ENCODE data around the gene ELOVL1.

ELOVL1 gene

DNA sequence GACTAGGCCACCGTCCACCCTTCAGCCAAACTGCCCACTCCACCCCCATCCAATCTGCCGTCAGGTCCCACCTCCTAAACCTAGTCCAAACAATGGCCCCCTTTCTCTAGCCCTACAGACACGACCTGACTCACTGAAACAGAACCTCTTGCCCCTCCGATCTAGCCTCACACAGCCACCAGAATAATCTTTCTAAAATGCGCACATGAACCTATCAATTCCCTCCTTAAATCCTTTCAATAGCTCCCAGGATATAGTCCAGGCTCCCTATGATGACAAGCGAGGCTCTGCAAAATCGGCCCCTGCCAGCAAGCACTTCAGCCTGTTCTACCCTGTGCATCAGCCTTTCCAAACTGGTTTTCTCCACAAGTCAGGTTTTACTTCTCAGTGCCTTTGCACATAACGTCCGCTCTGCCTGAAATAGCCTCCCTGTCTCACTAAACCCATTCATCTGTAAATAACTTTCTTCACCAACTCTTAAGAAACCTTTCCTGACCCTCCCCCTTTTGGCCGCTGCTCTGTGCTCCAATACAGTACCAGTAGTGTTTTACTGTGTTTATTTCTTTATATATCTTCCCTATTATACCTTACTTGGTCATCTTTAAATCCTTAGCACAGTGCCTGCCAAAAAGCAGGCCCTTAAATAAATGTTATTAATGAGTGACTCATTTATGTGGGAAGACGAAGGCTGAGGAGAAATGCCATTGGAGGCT is 18.1 kb downstream of the ELOVL1 start:
- Histone ChIP-seq H3K4me2 (ENCODE audit: low read length) (peak overlapping the region; percentile 90), H3K9me3 (ENCODE audit: control insufficient read depth, low read length) (no peaks in the 10 kb centered on the region), H3K27me3 (ENCODE audit: control insufficient read depth, insufficient read depth, low read length) (no peaks in the 10 kb centered on the region), H2AFZ (peak overlapping the region; percentile 94), H3K4me3 (ENCODE audit: low read depth, low read length) (peak overlapping the region; percentile 56), H3K36me3 (ENCODE audit: control insufficient read depth, insufficient read depth, low read length) (no peaks in the 10 kb centered on the region), H3K4me1 (peaks cover 3% of the 10 kb centered on the region), H3K27ac (peak overlapping the region; percentile 96), H3K79me2 (no peaks in the 10 kb centered on the region), H3K9ac (no peak overlapping the region)
- TF ChIP-seq, protein P1, sequence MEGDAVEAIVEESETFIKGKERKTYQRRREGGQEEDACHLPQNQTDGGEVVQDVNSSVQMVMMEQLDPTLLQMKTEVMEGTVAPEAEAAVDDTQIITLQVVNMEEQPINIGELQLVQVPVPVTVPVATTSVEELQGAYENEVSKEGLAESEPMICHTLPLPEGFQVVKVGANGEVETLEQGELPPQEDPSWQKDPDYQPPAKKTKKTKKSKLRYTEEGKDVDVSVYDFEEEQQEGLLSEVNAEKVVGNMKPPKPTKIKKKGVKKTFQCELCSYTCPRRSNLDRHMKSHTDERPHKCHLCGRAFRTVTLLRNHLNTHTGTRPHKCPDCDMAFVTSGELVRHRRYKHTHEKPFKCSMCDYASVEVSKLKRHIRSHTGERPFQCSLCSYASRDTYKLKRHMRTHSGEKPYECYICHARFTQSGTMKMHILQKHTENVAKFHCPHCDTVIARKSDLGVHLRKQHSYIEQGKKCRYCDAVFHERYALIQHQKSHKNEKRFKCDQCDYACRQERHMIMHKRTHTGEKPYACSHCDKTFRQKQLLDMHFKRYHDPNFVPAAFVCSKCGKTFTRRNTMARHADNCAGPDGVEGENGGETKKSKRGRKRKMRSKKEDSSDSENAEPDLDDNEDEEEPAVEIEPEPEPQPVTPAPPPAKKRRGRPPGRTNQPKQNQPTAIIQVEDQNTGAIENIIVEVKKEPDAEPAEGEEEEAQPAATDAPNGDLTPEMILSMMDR (IDR thresholded peaks at IDR 0.05) = no peak

DNA sequence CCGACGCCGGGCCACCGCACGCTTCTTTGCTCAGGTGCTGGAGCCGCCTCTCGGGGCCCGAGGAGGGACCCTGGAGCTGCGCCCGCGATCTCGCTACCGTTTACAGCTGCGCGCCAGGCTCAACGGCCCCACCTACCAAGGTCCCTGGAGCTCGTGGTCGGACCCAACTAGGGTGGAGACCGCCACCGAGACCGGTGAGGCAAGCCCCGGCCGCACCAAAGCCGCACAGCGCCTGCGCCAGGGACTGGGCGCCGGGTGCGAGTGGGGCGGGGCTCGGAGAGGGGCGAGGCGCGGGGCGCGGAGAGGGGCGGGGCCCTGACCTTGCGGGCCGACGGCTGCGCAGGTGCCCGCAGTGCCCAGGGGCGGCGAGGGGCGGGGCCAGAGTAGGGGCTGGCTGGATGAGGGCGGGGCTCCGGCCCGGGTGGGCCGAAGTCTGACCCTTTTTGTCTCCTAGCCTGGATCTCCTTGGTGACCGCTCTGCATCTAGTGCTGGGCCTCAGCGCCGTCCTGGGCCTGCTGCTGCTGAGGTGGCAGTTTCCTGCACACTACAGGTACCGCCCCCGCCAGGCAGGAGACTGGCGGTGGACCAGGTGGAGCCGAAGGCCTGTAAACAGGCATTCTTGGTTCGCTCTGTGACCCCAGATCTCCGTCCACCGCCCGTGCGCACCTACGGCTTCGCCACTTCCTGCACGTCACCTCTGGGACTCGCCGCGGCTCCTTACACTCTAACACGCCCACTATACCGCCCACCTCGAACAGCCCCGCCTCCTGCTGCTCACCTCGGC is 18.8 kb downstream of the ELOVL1 start:
- Histone ChIP-seq H3K79me2 (no peaks in the 10 kb centered on the region), H3K4me2 (ENCODE audit: low read length) (peak overlapping the region; percentile 90), H3K27me3 (ENCODE audit: control insufficient read depth, insufficient read depth, low read length) (no peaks in the 10 kb centered on the region), H3K9me3 (ENCODE audit: control insufficient read depth, low read length) (no peaks in the 10 kb centered on the region), H3K4me1 (peaks cover 3% of the 10 kb centered on the region), H3K9ac (no peak overlapping the region), H3K27ac (peak overlapping the region; percentile 96), H3K36me3 (ENCODE audit: control insufficient read depth, insufficient read depth, low read length) (no peaks in the 10 kb centered on the region), H3K4me3 (ENCODE audit: low read depth, low read length) (peak overlapping the region; percentile 56), H2AFZ (peak overlapping the region; percentile 94)
- TF ChIP-seq, protein P1 (IDR thresholded peaks at IDR 0.05) = no peak

DNA sequence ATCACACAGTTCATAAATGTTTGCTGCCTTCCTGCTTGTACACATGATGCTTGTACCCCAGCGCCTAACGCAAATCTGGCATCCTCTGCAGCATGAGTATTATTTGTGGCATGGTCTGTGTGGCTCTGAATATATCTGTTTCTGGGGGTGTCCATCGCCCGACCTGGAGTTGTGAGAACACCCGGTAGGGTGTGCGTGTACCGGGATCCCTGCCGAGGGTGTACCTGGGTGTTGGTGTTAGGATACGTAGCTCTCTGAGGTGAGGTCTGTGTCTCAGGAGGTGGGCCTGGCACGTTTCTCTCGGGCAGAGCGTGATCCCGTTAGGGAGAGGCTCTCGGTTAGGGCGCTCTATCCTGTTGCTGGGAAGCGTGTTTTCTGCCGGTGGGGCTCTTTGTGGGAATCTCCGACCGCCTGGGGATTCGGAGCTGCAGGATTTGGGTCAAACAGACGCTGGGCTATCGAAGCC is 19.4 kb downstream of the ELOVL1 start:
- Histone ChIP-seq H3K36me3 (ENCODE audit: control insufficient read depth, insufficient read depth, low read length) (no peaks in the 10 kb centered on the region), H3K9me3 (ENCODE audit: control insufficient read depth, low read length) (no peaks in the 10 kb centered on the region), H3K9ac (no peak overlapping the region), H2AFZ (peak overlapping the region; percentile 94), H3K4me2 (ENCODE audit: low read length) (peak overlapping the region; percentile 90), H3K79me2 (no peaks in the 10 kb centered on the region), H3K27ac (peak overlapping the region; percentile 96), H3K4me3 (ENCODE audit: low read depth, low read length) (peak overlapping the region; percentile 56), H3K4me1 (peaks cover 3% of the 10 kb centered on the region), H3K27me3 (ENCODE audit: control insufficient read depth, insufficient read depth, low read length) (no peaks in the 10 kb centered on the region)
- TF ChIP-seq, protein P1 (IDR thresholded peaks at IDR 0.05) = no peak

DNA sequence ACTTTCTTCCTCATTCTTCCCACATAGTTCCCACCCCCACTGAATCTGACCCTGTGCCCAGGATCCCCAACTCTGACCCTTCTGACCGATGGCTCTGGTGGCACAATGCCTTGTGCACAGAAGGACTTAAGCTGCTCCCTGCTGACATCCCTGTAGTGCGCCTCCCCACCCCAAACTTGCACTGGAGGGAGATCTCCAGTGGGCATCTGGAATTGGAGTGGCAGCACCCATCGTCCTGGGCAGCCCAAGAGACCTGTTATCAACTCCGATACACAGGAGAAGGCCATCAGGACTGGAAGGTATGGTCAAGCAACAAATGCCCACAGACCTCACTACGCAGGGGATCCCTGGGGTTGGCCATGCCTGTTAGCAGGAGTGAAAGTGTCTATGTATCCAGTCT is 21.2 kb downstream of the ELOVL1 start:
- no peak overlapping the region for H3K9ac ChIP-seq
- no peak overlapping the region for H3K4me3 ChIP-seq (ENCODE audit: low read depth, low read length)
- peaks cover 3% of the 10 kb centered on the region for H3K4me1 ChIP-seq
- no peaks in the 10 kb centered on the region for H3K9me3 ChIP-seq (ENCODE audit: control insufficient read depth, low read length)
- TF ChIP-seq, protein P1 (IDR thresholded peaks at IDR 0.05) = no peak
- H3K4me2 ChIP-seq (ENCODE audit: low read length) = no peak overlapping the region
- no peak overlapping the region for H2AFZ ChIP-seq
- H3K27ac ChIP-seq = no peak overlapping the region
- no peaks in the 10 kb centered on the region for H3K27me3 ChIP-seq (ENCODE audit: control insufficient read depth, insufficient read depth, low read length)
- H3K79me2 ChIP-seq = no peaks in the 10 kb centered on the region
- H3K36me3 ChIP-seq (ENCODE audit: control insufficient read depth, insufficient read depth, low read length) = no peaks in the 10 kb centered on the region
